ENCODE data around the gene TCHP.

TCHP gene

DNA sequence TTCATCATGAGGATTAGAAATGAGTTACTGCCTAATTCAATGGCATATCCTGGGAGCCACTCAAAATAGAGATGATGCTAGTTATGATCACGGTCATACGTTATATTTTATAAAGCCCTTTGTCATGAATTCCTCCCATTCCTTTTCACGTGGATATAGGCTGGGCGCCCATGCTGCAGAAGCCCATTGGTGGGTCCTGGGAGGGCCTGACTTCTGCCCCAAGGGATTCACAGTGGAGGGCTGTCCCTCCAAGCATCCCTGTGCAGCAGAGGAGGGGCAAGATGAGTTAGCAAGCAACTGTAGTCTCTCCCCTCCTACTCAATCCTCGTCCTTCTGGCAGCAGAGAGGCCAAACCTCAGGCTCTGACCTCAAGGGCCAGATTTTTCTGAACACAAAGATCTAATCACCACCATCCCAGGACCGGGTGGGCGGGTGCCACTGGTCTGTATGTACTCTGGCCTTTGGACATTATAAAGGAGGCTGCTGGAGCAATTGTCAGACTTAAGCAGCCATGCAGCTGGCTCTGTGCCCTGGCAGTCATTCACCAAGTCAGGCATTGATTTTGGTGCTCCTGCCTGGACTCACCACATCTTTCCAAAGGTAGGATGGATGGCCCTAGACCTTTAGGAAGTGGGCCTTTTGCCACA is 28.3 kb upstream of the TCHP start:
- no peak for DNase-seq (ENCODE audit: low read depth, low spot score)
- TF ChIP-seq, protein P1, sequence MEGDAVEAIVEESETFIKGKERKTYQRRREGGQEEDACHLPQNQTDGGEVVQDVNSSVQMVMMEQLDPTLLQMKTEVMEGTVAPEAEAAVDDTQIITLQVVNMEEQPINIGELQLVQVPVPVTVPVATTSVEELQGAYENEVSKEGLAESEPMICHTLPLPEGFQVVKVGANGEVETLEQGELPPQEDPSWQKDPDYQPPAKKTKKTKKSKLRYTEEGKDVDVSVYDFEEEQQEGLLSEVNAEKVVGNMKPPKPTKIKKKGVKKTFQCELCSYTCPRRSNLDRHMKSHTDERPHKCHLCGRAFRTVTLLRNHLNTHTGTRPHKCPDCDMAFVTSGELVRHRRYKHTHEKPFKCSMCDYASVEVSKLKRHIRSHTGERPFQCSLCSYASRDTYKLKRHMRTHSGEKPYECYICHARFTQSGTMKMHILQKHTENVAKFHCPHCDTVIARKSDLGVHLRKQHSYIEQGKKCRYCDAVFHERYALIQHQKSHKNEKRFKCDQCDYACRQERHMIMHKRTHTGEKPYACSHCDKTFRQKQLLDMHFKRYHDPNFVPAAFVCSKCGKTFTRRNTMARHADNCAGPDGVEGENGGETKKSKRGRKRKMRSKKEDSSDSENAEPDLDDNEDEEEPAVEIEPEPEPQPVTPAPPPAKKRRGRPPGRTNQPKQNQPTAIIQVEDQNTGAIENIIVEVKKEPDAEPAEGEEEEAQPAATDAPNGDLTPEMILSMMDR (IDR thresholded peaks at IDR 0.05; ENCODE audit: low read depth, low read length): no peak
- in situ Hi-C loops (cut with HindIII; ENCODE audit: low sequenced_read_pairs): no loop called here
- H3K4me3 ChIP-seq (ENCODE audit: low read depth, low read length): no peak overlapping the region

DNA sequence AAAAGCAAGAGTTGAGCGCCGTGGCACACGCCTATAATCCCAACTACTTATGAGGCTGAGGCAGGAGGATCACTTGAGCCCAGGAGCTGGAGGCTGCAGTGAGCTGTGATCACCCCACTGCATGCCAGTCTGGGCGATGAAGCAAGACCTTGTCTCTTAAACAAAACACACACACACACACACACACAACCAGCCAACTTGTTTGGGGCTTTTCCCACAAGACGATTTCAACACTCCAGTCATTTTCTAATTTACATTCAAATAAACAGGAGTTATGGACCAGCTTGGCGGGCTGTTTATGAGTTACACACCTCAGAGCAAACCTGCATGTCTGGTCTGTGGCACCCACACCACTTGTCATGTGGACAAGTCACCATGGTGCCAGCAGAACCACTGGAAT is 26.4 kb upstream of the TCHP start:
- in situ Hi-C loops (cut with HindIII; ENCODE audit: low sequenced_read_pairs): no loop called here
- H3K4me3 ChIP-seq (ENCODE audit: low read depth, low read length): no peak overlapping the region
- TF ChIP-seq, protein P1 (IDR thresholded peaks at IDR 0.05; ENCODE audit: low read depth, low read length): no peak
- no peak for DNase-seq (ENCODE audit: low read depth, low spot score)

DNA sequence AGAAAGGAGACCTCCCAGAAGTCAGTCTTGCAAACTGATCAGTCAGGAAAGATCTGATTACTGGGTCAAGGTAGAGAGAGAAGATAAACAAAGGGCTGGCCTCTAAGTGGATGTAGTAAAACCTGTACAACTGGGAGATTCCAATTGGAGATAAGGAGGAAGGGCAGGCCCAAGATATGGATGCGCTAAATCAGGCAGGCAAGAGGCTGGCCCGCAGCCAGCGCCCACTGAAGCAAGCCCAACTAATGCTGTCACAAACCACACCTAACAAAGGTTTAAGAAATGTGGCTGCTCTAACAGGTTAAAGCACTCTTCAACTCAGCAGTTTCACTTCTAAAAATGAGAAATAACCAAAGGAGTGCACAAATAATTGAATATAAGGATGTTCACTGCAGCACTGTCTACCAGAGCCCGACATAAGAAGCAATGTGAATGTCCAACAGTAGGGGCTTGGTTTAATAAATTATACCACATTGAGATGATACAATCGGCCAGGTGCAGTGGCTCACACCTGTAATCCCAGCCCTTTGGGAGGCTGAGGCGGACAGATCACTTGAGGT is 24.4 kb upstream of the TCHP start:
- no peak overlapping the region for H3K4me3 ChIP-seq (ENCODE audit: low read depth, low read length)
- in situ Hi-C loops (cut with HindIII; ENCODE audit: low sequenced_read_pairs): no loop called here
- TF ChIP-seq, protein P1 (IDR thresholded peaks at IDR 0.05; ENCODE audit: low read depth, low read length): no peak
- DNase-seq (ENCODE audit: low read depth, low spot score): no peak

DNA sequence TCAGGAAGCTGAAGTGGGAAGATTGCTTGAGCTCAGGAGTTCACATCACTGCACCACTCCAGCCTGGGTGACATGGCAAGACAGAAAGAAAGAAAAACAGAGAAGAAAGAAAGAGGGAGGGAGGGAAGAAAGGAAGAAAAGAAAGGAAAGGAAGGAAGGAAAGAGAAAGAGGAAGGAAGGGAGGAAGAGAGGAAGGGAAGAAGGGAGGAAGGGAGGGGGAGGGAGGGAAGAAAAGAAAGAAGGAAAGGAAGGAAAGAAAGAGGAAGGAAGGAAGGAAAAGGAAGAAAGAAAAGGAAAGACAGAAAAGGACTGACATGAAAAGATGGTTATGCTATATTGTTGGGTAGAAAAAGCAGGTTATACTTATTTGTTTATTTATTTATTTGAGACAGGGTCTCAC is 23.7 kb upstream of the TCHP start:
- H3K4me3 ChIP-seq (ENCODE audit: low read depth, low read length): no peak overlapping the region
- DNase-seq (ENCODE audit: low read depth, low spot score): no peak
- TF ChIP-seq, protein P1 (IDR thresholded peaks at IDR 0.05; ENCODE audit: low read depth, low read length): no peak
- in situ Hi-C loops (cut with HindIII; ENCODE audit: low sequenced_read_pairs): no loop called here

DNA sequence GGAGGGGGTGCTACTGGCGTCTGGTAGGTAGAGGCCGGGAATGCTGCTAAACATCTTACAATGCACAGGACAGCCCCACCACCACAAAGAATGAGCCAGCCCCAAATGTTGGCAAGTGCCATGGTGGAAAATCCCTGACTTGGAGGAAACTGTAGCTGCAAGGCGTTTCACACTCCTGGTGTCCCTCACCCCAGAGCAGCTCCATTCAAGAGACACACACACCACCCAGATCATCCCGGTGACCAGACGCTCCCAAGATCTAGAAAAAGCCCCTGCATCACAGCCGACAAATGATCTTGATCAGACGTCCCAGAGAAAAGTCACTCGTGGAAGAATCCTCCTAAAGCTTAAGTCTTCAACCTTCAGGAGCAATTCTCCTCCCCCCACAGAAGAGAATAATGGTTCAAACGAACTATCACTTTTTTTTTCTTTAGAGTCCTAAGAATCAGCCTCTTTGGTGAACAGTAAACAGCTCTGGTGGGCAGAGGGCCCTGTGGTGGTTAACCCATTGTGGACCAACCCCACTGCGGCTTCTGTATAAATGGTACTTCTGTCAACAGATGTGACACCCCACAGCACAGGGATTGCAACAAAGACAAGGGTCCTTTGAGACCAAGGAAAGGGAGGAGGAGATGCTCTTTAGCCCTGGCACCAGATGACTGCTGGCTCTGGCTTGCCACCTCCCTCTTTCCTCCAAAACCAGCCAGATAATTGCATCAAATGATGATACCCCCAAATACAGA is 22.4 kb upstream of the TCHP start:
- TF ChIP-seq, protein P1 (IDR thresholded peaks at IDR 0.05; ENCODE audit: low read depth, low read length): no peak
- in situ Hi-C loops (cut with HindIII; ENCODE audit: low sequenced_read_pairs): no loop called here
- no peak overlapping the region for H3K4me3 ChIP-seq (ENCODE audit: low read depth, low read length)
- no peak for DNase-seq (ENCODE audit: low read depth, low spot score)

DNA sequence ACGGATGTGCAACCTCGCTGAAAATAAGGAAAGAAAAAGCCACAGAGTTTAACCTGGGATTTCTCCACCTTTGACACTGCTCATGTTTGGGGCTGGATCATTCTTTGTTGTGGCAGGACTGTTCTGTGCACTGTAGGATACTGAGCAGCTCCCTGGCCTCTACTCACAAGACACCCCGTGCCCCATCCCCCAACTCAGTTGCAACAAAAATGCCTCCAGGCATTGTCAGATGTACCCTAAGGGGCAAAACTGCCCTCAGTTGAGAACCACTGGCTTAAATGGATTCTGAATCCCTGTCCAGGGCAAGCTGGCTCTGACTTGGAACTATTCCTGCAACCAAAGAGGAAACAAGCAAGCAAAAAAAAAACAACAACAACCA is 21.8 kb upstream of the TCHP start:
- no peak for DNase-seq (ENCODE audit: low read depth, low spot score)
- in situ Hi-C loops (cut with HindIII; ENCODE audit: low sequenced_read_pairs): no loop called here
- H3K4me3 ChIP-seq (ENCODE audit: low read depth, low read length): no peak overlapping the region
- TF ChIP-seq, protein P1 (IDR thresholded peaks at IDR 0.05; ENCODE audit: low read depth, low read length): no peak
